ENCODE measurements around the gene STIP1. TPM values are rescaled to one million over a fixed set of nuclear protein-coding genes. Genes with fewer than 3 reads are reported as not detected.
"Not testable (repeated sequence)": the region's sequence is repeated elsewhere in the genome, so short reads cannot be mapped to it uniquely, and the experiment has no call there.

The STIP1 gene
- total RNA-seq, 1 experiment from 2014 or later = 297 TPM

DNA sequence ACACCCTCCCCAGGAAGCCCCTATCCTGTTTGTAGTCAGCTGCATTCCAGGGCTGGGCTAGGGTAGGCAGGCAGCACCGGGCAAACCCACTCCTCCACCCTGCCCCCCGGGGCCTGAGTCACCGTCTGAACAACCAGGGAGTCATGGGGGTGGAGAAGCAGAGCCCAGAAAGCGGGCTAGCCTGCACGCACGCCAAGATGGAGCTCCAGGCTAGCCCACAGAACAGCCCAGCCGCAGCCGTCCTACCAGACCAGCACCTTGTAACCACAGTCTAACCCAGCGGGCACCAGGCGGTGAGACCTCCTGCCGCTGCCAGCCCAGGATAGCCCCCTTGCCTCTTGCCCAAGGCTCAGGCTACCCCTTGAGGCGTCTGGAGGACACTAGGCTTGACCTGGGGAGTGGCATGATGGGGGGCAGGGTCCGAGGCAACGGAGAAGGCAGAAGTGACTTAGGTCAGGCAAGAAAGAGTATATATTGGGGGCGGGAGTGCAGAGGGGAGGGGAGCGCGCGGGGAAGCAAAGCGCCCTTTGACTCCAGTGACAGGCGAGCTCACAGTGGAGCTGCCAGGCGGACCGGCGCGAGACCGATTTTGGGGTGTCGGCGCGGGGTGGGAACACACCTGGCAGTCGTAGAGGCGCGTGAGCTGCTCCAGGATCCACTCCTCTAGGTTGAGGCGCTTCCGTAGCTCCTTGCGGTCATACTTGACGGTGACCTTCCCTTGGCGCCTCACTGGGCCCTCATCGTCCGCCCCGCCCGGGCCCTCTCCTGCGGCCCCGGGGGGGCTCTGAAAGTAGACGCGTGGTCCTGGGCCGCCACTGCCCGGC is 60.0 kb downstream of the STIP1 start:
- Mint-ChIP-seq H3K4me1 (ENCODE audit: low read depth, unreplicated experiment) (peaks cover 20% of the 10 kb centered on the region), H3K27ac (ENCODE audit: unreplicated experiment) (peak overlapping the region; percentile 90), H3K27me3 (ENCODE audit: insufficient read depth, unreplicated experiment) (no peaks in the 10 kb centered on the region), H3K9me3 (ENCODE audit: unreplicated experiment) (no peaks in the 10 kb centered on the region), H3K4me3 (ENCODE audit: unreplicated experiment) (peak overlapping the region; percentile 97), H3K36me3 (ENCODE audit: insufficient read depth, unreplicated experiment) (peaks cover 57% of the 10 kb centered on the region)
- no TSS peak for BruUV-seq (replicated peaks)
- ChIA-PET CTCF (interaction anchor here (0.5 to 1.5 kb wide), 8 partner anchors 8 to 1029 kb away, joined by 3 to 6 read pairs (median 4); partner anchors contain the start of gene NAA40), POLR2A (interaction anchor here (0.5 to 2.0 kb wide), 6 partner anchors 16 to 611 kb away, joined by 3 to 22 read pairs (median 4); partner anchors contain the start of genes DNAJC4, PRDX5, STIP1 and TRMT112)
- intact Hi-C loops (cut with micrococcal nuclease; ENCODE audit: unreplicated experiment) = no loop called here
- Histone ChIP-seq H3K27me3 (replicated peaks; ENCODE audit: control insufficient read depth, insufficient read depth, low read length) (no peaks in the 10 kb centered on the region), H3K4me3 (ENCODE audit: low read depth, low read length) (peak overlapping the region; percentile 90), H3K4me1 (peaks cover 32% of the 10 kb centered on the region), H3K9me3 (no peaks in the 10 kb centered on the region), H3K36me3 (ENCODE audit: control insufficient read depth, insufficient read depth, low read length) (0 out of 2 replicates have a peak, but pooled peaks cover 3% of the 10 kb centered on the region)
- peak; percentile 72 to 85 for DNase-seq
- TF ChIP-seq, protein P1, sequence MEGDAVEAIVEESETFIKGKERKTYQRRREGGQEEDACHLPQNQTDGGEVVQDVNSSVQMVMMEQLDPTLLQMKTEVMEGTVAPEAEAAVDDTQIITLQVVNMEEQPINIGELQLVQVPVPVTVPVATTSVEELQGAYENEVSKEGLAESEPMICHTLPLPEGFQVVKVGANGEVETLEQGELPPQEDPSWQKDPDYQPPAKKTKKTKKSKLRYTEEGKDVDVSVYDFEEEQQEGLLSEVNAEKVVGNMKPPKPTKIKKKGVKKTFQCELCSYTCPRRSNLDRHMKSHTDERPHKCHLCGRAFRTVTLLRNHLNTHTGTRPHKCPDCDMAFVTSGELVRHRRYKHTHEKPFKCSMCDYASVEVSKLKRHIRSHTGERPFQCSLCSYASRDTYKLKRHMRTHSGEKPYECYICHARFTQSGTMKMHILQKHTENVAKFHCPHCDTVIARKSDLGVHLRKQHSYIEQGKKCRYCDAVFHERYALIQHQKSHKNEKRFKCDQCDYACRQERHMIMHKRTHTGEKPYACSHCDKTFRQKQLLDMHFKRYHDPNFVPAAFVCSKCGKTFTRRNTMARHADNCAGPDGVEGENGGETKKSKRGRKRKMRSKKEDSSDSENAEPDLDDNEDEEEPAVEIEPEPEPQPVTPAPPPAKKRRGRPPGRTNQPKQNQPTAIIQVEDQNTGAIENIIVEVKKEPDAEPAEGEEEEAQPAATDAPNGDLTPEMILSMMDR (IDR thresholded peaks at IDR 0.05; ENCODE audit: insufficient read depth in 1 of 2, low read depth in 1 of 2, low read length in 1 of 2, severe bottlenecking in 1 of 2, unreplicated experiment in 1 of 2) = no peak

DNA sequence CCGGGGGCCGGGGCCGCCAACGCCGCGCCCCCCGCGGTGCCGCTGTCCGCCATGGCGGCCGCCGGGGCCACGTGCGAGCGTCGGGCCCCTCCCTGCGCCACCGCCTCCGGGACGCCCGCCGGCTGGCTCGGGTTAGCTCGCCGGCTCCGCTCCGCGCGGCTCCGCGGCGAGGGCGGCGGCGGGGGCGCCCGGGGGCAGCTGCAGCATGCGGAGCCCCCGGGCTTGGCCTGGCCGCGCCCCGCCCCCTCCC is 60.6 kb downstream of the STIP1 start:
- Mint-ChIP-seq H3K36me3 (ENCODE audit: insufficient read depth, unreplicated experiment) (peaks cover 52% of the 10 kb centered on the region), H3K4me3 (ENCODE audit: unreplicated experiment) (peak overlapping the region; percentile 97), H3K4me1 (ENCODE audit: low read depth, unreplicated experiment) (peaks cover 20% of the 10 kb centered on the region), H3K27ac (ENCODE audit: unreplicated experiment) (peak overlapping the region; percentile 90)
- intact Hi-C loops (cut with micrococcal nuclease; ENCODE audit: unreplicated experiment); H3K9me3 Mint-ChIP-seq (ENCODE audit: unreplicated experiment); H3K9me3 ChIP-seq; BruUV-seq (replicated peaks); H3K36me3 ChIP-seq (ENCODE audit: control insufficient read depth, insufficient read depth, low read length); H3K27me3 Mint-ChIP-seq (ENCODE audit: insufficient read depth, unreplicated experiment); H3K27me3 ChIP-seq (replicated peaks; ENCODE audit: control insufficient read depth, insufficient read depth, low read length); DNase-seq: not testable (repeated sequence)
- H3K4me3 ChIP-seq (ENCODE audit: low read depth, low read length) = peak overlapping the region; percentile 90
- peaks cover 32% of the 10 kb centered on the region for H3K4me1 ChIP-seq
- POLR2A ChIA-PET = interaction anchor here (0.5 to 2.0 kb wide), 4 partner anchors 23 to 71 kb away, joined by 3 to 22 read pairs (median 4); partner anchors contain the start of genes PRDX5, STIP1 and TRMT112
- CTCF ChIA-PET = interaction anchor here (1.0 to 1.5 kb wide), 5 partner anchors 9 to 307 kb away, joined by 3 to 5 read pairs (median 3); partner anchors contain the start of gene NAA40

DNA sequence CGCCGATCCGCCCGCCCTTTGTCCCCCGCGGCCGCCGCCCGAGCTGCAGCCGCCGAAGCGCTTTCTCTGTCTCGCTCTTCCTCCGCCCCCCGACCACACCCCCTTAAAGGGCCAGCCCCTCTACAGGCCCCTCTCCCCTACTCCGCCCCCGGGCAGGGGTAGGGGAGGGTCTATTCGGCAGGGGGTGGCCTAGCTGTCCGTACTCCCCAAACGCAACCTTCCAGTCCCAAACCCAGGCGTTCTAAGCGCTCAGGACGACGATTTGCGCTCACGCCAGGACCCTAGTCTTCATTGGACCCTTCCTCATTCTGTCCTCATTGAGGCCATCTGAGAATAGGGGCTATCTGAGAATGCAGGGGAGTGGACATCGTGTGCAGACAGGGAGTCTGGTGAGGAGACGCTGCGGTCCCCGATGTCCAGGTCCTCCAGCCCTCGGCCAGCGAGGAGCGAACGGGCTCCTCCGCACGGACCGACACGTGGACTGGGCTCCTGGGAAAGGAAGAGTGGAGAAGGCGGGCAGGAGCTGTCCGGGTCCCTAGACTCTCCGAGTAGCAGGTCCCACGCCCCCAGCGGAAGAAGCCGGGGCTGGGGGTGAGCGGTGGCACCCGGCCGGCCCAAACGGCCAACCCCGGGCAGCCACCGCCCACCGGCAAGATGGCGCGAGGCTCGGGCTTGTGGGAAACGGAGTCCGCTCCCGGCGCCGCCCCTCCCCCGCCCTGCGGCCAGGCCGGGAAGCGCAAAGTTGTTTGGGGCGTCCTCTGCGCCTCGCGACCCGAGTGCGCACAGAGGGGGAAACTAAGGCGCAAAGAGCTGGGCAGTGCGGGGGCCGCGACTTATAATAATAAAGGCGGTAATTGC is 61.1 kb downstream of the STIP1 start, which contains the start of gene PPP1R14B:
TSS of gene PPP1R14B (minus strand) at position 73 of the 858 bp plus-strand sequence. CDS start 270 bp downstream, outside the sequence.
- H3K4me3 ChIP-seq (ENCODE audit: low read depth, low read length) = peak within 1 kb of the TSS; percentile 91
- intact Hi-C loops (cut with micrococcal nuclease; ENCODE audit: unreplicated experiment) = no loop called here
- Mint-ChIP-seq H3K4me3 (ENCODE audit: unreplicated experiment) (peak within 1 kb of the TSS; percentile 97), H3K36me3 (ENCODE audit: insufficient read depth, unreplicated experiment) (peaks cover 52% of the 10 kb centered on the region), H3K27ac (ENCODE audit: unreplicated experiment) (peak within 1 kb of the TSS; percentile 90), H3K4me1 (ENCODE audit: low read depth, unreplicated experiment) (peaks cover 20% of the 10 kb centered on the region), H3K9me3 (ENCODE audit: unreplicated experiment) (no peaks in the 10 kb centered on the region), H3K27me3 (ENCODE audit: insufficient read depth, unreplicated experiment) (no peaks in the 10 kb centered on the region)
- DNase-seq = peak; percentile 92 to 95
- H3K4me1 ChIP-seq = peaks cover 32% of the 10 kb centered on the region
- TF ChIP-seq, protein P1 (IDR thresholded peaks at IDR 0.05; ENCODE audit: insufficient read depth in 1 of 2, low read depth in 1 of 2, low read length in 1 of 2, severe bottlenecking in 1 of 2, unreplicated experiment in 1 of 2) = no peak
- ChIA-PET CTCF (interaction anchor here (0.6 to 1.5 kb wide), 7 partner anchors 10 to 1028 kb away, joined by 3 to 5 read pairs (median 3); partner anchors contain the start of gene NAA40), POLR2A (interaction anchor here (0.5 to 2.0 kb wide), 3 partner anchors 22 to 71 kb away, joined by 3 to 22 read pairs (median 4); partner anchors contain the start of genes PRDX5 and TRMT112)
- H3K27me3 ChIP-seq (replicated peaks; ENCODE audit: control insufficient read depth, insufficient read depth, low read length) = no peaks in the 10 kb centered on the region
- no TSS peak for BruUV-seq (replicated peaks)
- H3K9me3 ChIP-seq = no peaks in the 10 kb centered on the region
- H3K36me3 ChIP-seq (ENCODE audit: control insufficient read depth, insufficient read depth, low read length) = 0 out of 2 replicates have a peak, but pooled peaks cover 3% of the 10 kb centered on the region

Measured in Caco-2 (cell line).